HFF-Myc (cell line): ENCODE measurements around the gene IL18BP.
A peak's percentile ranks its signal among the peaks of the same experiment; 100 is the strongest.

Experiments used
- DNase-seq: peaks from one replicate; pipeline ENCODE4 v3.0.0-alpha.2; 2011; ENCODE audit warnings: low read depth; ENCODE audit errors: extremely low read depth
- H3K4me3 ChIP-seq: replicated peaks from 2 replicates; pipeline ENCODE4 v1.5.1; 2011; ENCODE audit warnings: low read depth, mild to moderate bottlenecking, control low read depth, low read length
- TF ChIP-seq, protein P1 (sequence below): IDR thresholded peaks from 2 replicates; pipeline ENCODE4 v1.5.1; 2012; ENCODE audit warnings: mild to moderate bottlenecking, low read depth, low read length, control low read depth; ENCODE audit errors: missing control alignments

IL18BP gene

DNA sequence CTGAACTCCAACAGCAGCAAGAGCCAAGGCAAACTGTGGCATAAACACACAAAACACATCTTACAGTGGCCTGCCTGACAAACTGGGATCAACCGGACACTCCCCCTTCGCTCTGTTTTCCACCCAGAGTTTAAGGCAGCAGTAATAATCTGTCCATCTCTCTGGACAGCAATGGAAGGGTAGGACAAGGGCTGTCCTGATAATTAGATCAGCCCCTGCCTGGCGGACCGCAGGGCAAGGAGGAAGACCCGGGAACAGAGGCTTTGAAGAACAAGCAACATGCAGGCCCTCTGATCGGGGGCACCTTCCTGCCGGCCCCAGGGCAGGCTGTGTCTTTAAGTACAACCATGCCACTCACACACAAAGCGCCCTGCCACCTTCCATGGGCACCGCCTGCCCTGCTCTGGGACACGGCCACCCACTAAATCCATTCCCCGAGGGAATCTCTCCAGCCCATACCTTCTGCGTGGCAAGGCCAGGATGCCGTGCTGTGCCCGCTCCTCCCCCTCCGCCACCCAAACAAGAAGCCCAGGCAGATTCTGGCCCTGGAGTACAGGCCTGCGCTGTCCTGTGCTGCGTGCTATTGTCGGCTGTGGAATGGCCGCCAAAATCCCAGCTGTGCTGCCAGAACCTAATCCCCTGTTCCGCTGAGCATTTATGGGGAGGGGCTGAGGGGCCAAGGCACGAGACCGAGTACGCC is 42.8 kb downstream of the IL18BP start:
- H3K4me3 ChIP-seq, result peak overlapping the region; percentile 75
- DNase-seq, result peak; percentile 21
- TF ChIP-seq, protein P1, sequence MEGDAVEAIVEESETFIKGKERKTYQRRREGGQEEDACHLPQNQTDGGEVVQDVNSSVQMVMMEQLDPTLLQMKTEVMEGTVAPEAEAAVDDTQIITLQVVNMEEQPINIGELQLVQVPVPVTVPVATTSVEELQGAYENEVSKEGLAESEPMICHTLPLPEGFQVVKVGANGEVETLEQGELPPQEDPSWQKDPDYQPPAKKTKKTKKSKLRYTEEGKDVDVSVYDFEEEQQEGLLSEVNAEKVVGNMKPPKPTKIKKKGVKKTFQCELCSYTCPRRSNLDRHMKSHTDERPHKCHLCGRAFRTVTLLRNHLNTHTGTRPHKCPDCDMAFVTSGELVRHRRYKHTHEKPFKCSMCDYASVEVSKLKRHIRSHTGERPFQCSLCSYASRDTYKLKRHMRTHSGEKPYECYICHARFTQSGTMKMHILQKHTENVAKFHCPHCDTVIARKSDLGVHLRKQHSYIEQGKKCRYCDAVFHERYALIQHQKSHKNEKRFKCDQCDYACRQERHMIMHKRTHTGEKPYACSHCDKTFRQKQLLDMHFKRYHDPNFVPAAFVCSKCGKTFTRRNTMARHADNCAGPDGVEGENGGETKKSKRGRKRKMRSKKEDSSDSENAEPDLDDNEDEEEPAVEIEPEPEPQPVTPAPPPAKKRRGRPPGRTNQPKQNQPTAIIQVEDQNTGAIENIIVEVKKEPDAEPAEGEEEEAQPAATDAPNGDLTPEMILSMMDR, result no peak

DNA sequence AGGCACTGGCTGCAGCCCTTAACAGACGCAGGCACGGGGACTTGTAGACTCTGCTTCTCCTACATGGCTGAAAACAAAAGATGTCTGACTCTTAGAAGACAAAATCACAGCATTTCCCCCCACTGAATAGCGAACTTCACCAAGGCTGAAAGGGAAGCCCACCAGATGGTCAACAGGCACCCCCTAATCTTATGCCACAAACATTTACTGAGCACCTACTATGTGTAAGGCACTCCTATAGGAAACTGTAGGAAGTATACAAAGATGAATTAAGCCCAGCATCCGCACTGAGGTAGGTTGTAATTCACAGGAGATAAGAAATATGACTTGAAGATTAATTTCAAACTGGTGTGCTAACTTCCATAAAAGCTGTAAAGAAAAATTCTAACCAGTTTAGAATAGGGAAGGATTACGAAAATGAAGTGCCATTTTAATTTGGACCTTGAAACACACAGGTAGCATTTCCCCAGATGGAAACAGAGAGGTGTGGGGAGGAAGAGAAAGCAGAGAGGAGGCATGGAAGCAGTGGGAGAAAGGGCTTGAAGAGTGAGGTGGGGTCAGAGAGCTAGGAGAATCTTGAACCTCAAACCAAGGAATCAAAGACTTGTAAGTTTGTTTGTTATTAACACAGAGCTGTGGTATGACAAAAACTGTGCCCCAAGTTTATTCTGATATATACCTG is 43.5 kb downstream of the IL18BP start:
- H3K4me3 ChIP-seq, result peak overlapping the region; percentile 75
- DNase-seq, result no peak
- TF ChIP-seq, protein P1, result no peak

GRCh38 chr11:72045849-72046248 is 47.1 kb downstream of the IL18BP start:
- DNase-seq, result no peak
- TF ChIP-seq, protein P1, result no peak
- H3K4me3 ChIP-seq, result no peak overlapping the region

- H3K4me3 ChIP-seq, result no peak overlapping the region
- TF ChIP-seq, protein P1, result no peak
- DNase-seq, result no peak
These were observed 50.2 kb downstream of the IL18BP start for GRCh38 chr11:72048766-72049460.
